Measurements from ENCODE around the gene UNC5B.

Gene UNC5B

DNA sequence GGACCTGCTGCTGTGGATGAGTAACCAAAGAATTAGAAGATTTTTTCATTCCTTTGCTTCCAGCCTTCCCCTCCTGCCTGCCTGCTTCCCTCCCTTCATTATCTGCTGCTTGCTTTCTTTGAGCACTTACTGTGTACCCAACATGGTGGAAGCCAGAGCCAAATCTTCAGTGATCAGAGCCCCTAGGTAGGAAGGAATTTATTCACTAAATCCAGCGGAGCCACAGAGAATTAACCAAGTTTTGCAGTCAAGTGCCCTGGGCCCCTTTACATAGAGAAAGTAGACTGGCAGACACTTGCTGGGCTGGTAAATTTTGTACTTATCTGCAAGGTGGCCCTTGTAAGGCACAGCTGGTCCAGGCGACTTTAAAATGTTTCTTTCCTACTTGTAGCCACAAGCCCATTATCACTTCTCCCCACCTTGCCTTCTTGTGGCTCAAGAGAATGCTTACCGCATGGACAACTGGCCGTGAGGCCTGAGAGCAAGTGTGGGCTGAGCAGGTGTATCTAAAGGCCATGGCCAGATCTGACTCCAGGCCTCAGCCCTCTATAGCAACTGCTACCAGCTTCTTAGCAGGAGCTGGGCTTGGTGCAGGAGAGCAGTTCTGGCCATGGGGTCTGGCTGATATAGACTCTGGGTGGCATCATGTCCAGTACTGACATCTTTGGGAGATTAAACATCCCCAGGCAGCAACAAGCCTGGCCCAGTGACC lies 11.1 kb downstream of the UNC5B start:
- DNase-seq = no peak

DNA sequence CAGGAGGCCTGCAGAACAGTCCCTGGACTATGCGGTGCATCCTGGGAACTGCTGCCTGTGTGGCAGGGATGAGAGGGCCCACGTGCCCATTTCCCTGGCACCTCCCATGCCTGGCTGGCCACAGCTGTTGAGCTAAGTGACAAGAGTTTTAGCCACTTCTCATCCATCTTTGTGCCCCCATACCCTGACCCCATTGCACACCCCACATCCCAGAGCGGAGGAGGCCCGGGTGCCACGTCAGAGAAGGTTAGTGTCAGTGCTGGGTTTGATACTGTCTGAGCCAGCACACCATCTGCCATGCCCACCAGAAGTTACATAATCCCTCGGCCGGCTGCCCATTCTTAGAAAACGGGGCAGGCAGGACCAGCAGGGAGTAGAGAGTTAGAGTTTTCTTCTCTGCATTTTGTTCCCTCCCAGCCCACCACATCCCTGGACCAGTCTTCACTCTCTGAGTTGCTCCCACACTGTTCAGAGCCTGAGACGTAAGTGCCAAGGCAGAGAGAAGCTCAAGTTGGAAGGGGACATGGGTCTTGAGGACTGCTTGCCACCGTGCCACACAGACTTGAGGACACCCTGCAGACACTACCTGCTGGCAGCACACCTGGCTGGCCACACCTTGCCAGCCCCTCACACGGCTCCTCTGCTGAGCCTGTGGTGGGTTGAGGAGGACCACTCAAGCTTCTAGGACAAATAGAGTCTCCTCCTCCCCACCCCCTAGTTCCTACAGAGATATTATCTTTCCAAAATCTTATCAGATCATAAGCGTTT lies 13.1 kb downstream of the UNC5B start:
- no peak for DNase-seq

DNA sequence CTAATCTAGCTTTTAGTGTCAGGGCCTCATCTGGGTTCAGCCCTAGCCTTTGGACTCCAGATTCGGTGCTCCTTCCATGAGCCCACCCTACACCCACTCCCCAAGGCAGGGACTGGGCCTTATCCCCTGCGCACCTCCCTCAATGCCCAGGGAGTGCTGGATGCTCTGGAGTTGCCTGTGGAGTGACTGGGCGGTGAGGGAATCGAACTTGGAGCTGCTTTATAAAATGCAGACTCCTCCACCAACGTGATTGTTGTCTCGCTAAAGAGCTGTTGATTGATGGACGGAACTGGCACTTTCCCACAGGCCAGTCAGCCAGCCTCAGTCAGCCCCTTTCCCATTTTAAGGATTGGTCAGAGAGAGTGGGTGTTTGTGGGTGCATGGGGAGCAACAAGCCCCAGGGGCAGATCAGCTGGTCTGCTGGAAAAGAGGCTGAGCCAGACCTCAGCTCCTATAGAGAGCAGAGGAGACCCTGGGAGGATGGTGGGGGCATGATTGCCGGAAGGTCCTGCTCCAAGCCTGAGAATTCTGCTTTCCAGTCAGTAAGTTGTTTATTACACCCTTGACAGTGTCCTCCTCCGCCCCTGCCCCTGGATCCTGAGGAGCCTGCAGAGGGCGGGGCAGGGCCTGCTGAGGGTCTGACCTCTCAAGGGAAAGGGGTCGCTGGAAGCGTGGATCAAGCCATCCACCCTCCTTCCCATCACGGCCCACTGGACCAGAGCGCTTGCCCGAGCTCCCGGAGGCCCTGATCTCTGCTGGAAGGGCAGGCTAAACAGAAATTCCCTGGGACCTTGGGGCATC lies 16.7 kb downstream of the UNC5B start:
- no peak for DNase-seq

DNA sequence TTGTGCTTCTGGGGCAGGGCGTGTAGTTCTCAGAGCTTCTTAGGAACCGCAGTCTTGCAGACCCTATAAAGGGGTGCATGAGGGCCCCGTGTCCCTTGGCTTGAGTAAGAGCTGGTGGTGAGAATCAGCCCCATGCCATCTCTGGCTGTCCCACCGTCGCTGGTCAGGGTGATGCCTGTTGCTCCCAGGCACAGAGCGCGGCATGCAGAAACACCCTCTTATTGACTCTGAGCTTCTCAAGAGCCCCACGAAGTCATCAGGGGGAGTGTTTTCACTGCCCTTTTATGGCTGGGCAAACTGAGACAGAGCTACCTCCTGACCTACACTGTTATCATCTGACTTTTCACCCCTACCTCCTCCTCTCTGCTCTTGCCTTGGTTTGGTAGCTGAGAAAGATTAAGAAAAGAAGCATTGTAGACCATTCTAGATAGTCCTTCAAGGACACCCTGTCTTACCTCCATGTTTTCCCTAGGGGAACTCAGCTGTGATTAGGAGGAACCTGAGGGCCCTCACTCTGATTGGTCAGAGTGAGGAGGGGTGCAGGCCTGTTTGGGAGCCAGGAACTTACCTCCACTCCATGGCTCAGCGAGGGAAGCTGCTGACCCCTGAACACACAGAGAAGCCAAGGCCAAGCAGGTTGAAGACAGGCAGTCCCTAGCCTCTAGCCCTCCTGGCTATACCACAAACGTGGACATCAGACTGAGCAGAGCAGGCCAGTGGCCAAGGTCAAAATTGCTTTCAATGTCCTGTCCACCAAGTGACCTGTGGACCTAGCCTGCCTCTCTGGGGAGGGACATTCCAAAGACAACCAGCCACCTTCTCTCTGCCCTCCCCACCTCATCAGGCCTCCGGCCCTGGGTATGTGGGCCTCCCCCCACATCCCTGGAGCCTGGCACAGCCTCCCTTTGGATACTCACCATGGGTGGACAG lies 17.6 kb downstream of the UNC5B start:
- DNase-seq = no peak

DNA sequence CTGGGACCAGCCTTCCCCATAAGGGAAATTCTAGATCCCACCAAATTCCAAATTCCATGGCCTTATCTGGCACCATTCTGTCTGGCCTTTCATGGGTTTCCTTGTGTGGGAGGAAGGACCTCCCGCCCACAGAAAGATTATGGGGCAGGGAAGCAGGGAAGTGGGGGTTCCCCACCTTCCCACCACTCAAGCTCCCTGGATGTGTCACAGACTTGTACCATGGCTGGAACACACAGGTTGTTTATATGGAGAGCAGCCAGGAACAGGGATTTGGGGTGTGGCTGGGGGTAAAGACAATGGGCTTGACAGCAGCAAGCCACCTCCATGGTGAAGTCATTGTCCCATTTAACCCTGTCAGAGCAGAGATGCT lies 18.3 kb downstream of the UNC5B start:
- DNase-seq = no peak

DNA sequence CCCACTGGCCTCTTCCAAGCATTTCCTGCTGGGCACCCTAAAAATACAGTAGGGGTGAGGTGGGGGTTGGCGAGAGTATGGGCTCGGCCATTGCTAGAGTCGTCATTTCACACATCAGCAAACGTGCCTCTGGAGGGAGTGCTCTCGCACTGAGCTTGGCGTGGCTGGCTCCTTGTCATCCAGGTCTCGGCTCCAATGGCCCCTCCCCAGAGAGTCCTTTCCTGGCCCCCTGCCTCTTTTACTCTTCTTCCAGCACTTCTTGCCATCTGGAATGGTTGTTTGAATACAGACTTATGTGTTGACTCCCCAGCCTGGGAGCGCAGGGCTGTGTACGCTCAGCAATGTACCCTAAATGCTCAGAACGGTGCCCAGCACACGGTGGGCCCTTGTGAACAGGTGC lies 18.8 kb downstream of the UNC5B start:
- no peak for DNase-seq

DNA sequence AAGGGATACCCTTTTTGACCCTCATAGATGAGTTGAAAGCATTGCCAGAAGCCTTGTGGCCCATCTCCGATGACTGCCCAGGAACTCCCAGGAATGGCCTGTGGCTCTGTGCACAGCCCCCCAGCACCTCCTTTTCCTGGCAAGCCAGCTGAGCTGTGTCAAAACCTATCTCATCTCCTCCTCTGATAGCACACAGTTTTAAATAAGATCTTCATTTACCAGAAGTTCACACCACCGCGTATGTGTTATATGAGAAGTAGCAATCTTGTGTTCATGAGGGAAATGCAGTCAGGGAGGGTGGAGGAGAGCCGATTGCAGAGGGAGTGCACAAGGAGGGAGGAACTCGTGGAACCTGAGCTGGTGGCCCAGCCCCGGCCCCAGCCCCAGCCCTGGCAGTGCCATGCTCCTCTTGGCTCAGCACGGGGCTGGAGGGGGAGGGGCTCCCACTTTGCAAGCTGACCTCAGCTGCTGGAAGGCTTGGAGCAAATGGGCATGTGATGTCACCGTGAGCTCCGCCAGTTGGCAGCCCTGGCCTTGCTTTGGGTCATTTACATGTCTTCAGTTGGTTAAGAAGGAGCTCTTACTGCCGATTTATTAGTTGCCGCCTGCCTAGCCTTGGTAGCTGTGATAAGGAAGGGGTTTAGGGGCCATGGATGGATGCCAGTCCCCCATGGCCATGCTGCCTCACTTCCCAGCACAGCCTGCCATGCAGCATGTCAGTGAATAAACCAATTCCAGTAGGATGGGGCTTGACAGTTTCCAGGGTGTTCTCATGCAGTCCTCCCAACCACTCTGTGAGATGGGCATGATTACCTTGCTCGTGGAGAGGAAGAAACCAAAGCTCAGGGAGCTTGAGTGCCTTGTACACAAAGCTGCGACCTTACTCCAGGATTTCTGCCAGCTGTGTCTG lies 20.0 kb downstream of the UNC5B start:
- peak; percentile 70 for DNase-seq

DNA sequence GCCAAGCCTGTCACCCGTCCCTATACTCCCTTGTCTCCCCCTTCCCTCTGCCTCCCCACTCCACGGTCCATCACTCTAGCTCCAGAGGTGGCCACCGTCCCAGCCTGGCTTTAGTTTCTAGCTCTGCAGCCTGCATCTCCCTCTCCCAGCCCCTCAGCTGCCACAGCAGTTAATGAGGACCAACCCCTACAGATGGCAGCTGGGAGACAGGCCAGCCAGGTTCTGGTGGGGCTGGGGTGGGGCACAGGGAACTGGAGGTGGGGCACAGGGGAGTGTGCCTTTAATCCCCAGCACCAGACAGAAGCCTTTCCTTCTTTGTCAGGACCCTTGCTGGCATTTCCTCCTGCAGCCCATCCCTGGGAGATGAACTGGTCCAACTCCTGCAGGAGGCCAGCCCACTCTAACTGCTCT lies 21.1 kb downstream of the UNC5B start:
- no peak for DNase-seq

DNA sequence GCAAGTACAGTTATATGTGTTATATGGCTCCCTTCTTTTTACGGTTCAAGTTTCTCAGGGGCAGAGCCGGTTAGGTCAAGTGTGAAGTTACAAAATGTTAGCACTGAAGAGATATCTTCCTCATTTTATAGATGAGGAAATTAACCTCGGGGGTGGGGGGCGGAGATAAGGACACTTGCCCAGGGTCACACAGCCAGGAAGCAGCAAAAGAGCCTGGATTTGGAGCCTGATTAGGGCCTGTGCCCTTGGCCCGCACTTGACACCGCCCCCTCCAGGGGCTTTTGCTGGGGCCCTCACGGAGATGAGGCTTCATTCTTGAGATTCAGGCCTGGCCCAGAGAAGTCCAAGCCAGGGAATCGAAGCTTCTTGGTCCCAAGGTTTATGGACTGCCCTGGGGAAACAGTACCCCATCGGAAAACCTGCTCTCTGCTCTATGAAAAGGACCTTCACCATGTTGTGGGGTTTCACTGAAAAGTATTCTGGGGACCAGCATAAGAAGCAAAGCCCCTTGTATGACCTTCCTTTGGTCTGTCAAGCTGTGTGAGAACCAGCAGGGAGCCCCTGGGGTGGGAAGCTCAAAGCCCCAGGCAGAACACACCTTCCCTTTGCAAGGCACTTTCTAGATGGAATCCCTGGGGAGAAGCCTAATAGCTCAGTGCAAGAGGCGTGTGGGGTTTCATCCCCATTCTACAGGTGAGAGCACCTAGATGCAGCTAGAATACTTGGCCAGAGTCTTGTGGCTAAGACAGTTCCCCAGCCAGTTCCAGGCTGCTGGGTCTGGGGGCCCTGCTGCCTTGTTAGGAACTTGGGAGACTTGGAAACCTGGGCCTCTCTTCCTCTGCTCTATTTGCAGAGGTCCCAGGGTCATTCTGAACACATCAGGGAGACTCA lies 21.9 kb downstream of the UNC5B start:
- DNase-seq = no peak

DNA sequence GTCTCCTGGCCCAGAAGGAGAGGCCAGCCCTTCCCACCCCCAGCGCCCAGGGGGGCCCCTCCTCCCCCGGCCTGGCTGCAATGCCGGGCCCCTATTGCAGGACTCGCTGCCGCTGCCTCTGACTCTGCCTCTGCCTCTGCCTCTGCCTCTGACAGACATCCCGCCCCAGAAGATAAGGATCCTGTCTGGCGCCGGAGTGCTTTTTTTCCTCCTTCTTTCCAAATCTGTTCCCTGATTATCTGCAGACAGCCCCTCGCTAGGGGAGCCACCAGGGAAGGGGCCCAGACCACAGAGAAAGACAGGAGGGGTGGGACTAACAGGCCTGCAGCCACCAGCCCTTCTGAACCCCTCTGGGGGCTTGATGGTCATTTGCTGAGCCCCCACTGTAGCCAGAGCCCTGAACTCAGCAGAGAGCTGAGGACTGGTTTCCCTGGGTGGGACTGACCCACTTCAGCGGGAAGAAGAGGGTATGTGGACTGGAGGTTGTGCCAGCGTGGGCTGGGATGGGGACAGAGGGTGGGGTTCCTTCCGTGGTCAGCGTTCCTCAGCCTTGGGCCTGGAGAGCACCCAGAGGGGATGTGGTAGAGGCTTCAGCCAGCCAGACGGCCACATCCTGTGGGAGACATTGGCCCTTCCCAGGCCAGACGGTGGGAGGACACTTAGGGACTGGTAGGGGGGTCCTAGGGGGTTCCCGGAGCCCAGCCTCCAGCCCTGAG lies 22.8 kb downstream of the UNC5B start:
- DNase-seq = no peak

DNA sequence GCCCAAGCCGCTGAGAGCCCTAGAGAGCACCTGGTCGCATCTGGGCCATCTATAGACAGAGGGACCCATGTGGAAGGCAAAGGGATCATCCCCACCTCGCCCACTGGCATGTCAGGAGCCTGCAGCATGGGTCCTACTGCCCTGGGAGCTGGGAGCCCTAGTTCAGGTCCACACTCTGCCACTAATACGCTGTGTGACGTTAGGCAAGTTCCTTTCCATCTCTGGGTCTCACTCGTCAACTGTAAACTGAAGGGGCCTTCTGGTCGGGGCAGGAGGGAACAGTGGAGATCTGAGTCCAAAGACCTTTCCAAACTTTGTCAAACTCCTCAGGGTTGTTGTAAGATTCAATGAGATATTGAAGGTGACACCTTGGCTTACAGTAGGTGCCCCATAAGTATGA lies 23.4 kb downstream of the UNC5B start:
- DNase-seq = no peak

DNA sequence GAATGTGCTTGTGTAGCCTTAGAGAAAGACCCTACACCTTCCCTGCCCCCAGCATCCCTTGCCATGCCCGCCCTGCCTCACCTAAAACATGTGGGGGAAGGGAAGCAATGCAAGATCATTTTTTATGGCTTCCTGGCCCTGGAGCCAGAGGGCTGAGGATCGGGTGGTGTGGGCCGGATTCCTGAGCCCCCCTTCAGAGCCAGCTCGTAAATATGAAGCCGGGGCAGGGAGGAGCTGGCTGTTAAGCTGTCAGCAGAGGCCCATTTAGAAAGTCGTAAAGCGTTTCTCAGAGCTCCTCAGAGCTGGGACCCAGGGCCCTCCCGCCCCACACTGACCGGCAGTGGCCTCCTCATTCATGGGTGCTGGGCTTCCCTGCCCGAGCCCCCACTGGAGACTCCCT lies 23.9 kb downstream of the UNC5B start:
- DNase-seq = no peak

DNA sequence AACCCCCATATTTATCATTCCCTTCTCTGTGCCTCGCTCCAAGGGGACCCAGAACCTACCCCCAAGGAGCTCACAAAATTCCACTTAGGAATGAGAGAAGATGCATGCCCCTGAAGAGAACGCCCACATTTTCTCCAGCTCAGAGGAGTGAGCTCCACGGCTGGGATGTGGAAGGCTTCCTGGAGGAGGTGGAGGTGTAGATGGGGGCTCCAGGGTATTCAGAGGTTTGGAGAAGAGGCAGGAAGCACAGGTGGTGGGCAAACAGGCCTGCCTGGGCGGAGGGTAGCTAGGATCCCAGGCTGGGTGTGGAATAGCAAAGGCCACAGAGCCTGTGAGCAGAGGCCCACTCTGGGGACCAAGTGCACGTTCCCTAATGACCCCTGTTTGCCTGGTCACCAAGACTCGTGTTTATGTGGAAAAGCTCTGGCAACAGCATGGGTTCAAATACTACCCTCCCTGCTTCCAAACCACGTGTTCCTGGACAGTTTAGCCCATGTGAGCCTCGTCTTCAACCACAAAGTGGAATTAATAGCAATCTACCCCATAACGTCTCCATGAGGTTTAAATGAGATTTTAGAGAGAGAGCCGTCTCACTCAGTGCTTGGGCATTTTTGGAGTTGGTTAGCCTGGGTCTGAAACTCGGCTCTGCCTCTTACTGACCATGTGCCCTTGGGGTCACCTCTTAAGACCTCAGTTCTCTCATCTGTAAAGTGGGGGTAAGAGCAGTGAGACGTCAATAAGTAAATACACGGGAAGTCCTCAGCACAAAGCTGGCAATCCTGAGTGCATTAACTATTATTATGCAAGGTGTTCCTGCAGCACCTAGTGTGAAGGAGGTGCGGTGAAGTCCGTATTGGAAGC lies 24.7 kb downstream of the UNC5B start:
- no peak for DNase-seq

DNA sequence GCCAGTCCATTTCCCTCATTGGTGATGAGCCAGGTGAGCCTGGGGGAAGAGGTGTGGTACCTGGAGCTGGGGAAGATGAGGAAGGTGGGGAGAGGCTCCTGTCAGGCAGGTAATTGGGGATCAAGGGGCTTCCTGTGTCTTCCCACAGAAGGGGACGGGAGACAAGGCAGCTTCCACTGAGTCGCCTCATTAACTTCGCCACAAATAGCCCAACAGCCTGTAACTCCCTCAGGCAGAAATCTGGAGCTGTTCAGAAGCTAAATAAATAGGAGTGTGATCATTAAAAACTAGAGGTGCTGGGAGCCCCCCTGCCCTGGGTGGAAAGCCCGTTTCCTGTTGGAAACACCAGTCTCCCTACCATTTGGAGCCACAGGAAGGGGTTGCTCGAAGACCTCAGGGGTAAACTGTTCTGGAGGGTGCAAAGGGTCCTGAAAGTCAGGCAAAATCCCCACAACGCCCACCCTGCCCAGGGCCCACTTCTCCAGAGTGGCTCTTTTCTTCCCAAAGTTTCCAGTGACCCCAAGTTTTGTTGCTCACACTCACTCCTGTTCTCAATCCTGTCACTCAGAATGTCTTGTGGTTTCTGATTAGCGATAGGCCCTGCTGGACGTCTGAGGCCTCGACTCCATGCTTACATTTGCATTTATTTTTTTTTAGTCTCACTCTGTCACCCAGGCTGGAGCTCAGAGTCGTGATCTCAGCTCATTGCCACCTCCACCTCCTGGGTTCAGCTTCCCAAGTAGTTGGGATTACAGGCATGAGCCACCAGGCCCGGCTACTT lies 25.7 kb downstream of the UNC5B start:
- no peak for DNase-seq

DNA sequence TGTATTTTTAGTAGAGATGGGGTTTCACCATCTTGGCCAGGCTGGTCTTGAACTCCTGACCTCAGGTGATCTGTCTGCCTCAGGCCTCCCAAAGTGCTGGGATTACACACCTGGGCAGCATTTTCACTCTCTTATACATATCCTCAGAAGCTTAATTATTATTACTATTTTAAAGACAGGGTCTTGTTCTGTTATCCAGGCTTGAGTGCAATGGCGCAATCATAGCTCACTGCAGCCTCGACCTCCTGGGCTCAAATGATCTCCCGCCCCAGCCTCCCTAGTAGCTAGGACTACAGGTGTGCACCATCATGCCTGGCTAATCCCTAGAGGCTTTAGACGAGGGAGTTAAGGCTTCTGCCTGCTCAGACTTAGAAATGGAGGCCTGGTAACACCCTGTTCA lies 26.3 kb downstream of the UNC5B start:
- DNase-seq = no peak

DNA sequence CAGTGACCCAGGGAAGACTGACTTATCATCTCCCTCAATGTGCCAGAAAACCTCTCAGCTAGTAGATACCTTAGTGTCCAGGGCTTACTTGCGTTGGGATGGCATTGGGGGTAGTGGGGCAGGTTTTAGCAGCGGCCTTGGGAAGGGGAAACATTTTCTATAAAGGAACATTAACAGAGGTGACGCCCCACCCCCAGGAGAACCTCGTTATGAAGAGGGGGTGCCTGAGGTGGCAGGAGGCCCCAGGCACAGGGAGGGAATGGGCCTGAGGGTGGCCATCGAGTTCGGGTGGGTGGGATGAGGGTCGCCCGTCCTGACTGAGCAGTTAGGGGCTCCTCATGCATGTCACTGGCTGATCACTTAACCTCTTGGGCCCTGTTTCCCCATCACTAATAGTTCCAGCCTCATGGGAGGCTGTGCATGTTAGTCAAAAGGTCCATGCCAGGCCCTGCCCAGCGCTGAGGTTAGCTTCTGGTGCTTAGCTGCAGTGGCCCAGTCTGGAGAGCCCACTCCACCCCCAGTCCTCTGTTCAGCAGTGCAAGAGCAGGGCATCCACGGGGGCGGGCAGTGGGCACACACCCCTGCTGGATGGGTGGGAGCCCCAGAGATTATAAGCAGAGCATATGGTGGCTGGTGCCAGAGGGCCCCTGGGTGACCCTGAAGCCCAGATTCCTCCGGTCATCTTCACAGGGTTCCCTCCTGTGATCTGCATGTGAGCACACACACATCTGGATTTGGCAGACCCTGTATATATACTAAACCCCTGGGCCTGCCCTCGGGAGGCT lies 27.0 kb downstream of the UNC5B start:
- DNase-seq = no peak
